ENCODE measurements around the gene SLC35F1. TPM values are rescaled to one million over a fixed set of nuclear protein-coding genes. Genes with fewer than 3 reads are reported as not detected.

SLC35F1 gene
- total and polyA plus RNA-seq, 9 of the 15 experiments (the other 6 are each of a cell fraction or from before 2014, with no cell fraction given), result 0.03 to 0.06 TPM; not detected in 7

DNA sequence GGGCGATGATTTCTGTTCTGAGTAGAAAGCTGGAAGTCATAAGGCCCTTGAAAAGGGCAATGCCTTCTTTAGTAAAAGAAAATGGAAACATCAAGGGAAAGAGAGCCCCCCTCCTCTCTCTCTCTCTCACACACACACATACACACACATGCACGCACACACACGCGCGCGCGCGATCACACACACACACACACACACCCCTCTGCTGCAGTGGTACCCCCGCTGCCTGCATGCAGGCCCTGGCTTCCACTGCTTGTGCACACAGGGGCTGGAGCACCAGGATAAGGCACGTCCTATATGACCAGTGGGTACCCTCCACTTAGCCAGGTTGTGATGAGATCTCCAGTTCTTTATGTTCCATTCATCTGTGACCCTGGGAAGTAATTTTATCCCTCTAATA is 300.9 kb downstream of the SLC35F1 start:
- TF ChIP-seq, protein P1, sequence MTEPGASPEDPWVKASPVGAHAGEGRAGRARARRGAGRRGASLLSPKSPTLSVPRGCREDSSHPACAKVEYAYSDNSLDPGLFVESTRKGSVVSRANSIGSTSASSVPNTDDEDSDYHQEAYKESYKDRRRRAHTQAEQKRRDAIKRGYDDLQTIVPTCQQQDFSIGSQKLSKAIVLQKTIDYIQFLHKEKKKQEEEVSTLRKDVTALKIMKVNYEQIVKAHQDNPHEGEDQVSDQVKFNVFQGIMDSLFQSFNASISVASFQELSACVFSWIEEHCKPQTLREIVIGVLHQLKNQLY (CRISPR knock-in tag; conservative IDR thresholded peaks at IDR 0.05), result no peak
- TF ChIP-seq MED1 (CRISPR knock-in tag; IDR thresholded peaks at IDR 0.05; ENCODE audit: borderline replicate concordance) (no peak), FUS (optimal IDR thresholded peaks at IDR 0.05; ENCODE audit: low read depth, low read length) (no peak), ZC3H8 (IDR thresholded peaks at IDR 0.05) (no peak), MAX (CRISPR knock-in tag; IDR thresholded peaks at IDR 0.05) (no peak), EGR1 (conservative IDR thresholded peaks at IDR 0.05) (no peak), ZNF512 (tag; IDR thresholded peaks at IDR 0.05) (no peak), ZNF239 (CRISPR knock-in tag; IDR thresholded peaks at IDR 0.05) (no peak), PYGO2 (tag; IDR thresholded peaks at IDR 0.05) (no peak), ZNF766 (CRISPR knock-in tag; conservative IDR thresholded peaks at IDR 0.05) (no peak), STAT5A (IDR thresholded peaks at IDR 0.05; ENCODE audit: borderline replicate concordance, low read length) (no peak)
- TF ChIP-seq, protein P2, sequence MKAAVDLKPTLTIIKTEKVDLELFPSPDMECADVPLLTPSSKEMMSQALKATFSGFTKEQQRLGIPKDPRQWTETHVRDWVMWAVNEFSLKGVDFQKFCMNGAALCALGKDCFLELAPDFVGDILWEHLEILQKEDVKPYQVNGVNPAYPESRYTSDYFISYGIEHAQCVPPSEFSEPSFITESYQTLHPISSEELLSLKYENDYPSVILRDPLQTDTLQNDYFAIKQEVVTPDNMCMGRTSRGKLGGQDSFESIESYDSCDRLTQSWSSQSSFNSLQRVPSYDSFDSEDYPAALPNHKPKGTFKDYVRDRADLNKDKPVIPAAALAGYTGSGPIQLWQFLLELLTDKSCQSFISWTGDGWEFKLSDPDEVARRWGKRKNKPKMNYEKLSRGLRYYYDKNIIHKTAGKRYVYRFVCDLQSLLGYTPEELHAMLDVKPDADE (conservative IDR thresholded peaks at IDR 0.05; ENCODE audit: control insufficient read depth, low read depth, low read length), result no peak
- 0% methylated on average over 10 of the region's 10 CpGs for WGBS (ENCODE audit: insufficient coverage, low coverage, missing lambda C conversion rate)
- BruUV-seq (replicated peaks), result no TSS peak

More for the DNA sequence above, 300.9 kb downstream of the SLC35F1 start:
- no peak overlapping the region for H3K4me2 ChIP-seq (ENCODE audit: insufficient read depth, low read length)
- H4K20me1 ChIP-seq (replicated peaks; ENCODE audit: control insufficient read depth, insufficient read depth, low read length), result no peaks in the 10 kb centered on the region
- no peak for DNase-seq (ENCODE audit: extremely low read depth in 1 of 4, low spot score in 3 of 4)
- H3K79me2 ChIP-seq (ENCODE audit: control insufficient read depth, insufficient read depth, low read length), result no peaks in the 10 kb centered on the region
- intact Hi-C loops (cut with micrococcal nuclease) (no loop called here), in situ Hi-C loops (cut with MboI) (no loop called here)
- no peaks in the 10 kb centered on the region for H3K9me3 ChIP-seq (replicated peaks; ENCODE audit: control insufficient read depth, insufficient read depth, low read depth, low read length)
- no peak overlapping the region for H3K9ac ChIP-seq (ENCODE audit: insufficient read depth in 1 of 2, low read depth in 2 of 2, low read length in 2 of 2)
- no peaks in the 10 kb centered on the region for H3K4me1 ChIP-seq (replicated peaks in 1 of 2; ENCODE audit: control insufficient read depth in 2 of 2, insufficient read depth in 2 of 2, low read length in 2 of 2)
- H3K36me3 ChIP-seq (ENCODE audit: control insufficient read depth, insufficient read depth, low read length), result no peaks in the 10 kb centered on the region
- no peaks in the 10 kb centered on the region for H3K9me1 ChIP-seq (ENCODE audit: control insufficient read depth, insufficient read depth, low read length)
- ChIA-PET CTCF (ENCODE audit: low intra/inter-chr PET ratio) (no interaction called here), POLR2A (no interaction called here)
- H3K27ac ChIP-seq (ENCODE audit: extremely low read depth, low read depth, low read length), result no peak overlapping the region
- no peaks in the 10 kb centered on the region for H3K27me3 ChIP-seq (ENCODE audit: control insufficient read depth in 2 of 2, insufficient read depth in 2 of 2, low read length in 2 of 2)
- ATAC-seq, result no peak
- H3K4me3 ChIP-seq, result no peak overlapping the region
- no peak for FAIRE-seq
- H2AFZ ChIP-seq (ENCODE audit: low read depth, low read length), result no peak overlapping the region
